ENCODE data around the gene NNMT. TPM values are rescaled to one million over a fixed set of nuclear protein-coding genes. Genes with fewer than 3 reads are reported as not detected.
A peak's percentile ranks its signal among the peaks of the same experiment; 100 is the strongest.

Gene NNMT
- total and polyA plus RNA-seq, 2 donors (not counting 3 experiments of a cell fraction or from before 2014, with no cell fraction given) = 330 to 454 TPM

- Histone ChIP-seq H4K20me1 (replicated peaks; ENCODE audit: control insufficient read depth, extremely low read depth, insufficient read depth, low read length) (no peaks in the 10 kb centered on the region), H2AFZ (ENCODE audit: low read depth, low read length) (no peak overlapping the region), H3K4me2 (ENCODE audit: insufficient read depth, low read length) (no peak overlapping the region), H3K9ac (replicated peaks; ENCODE audit: extremely low read depth, insufficient read depth, low read length) (no peak overlapping the region), H3K27me3 (ENCODE audit: control insufficient read depth in 2 of 2, insufficient read depth in 2 of 2, low read length in 2 of 2) (peaks cover 9 to 14% of the 10 kb centered on the region in 2 experiments), H3K4me3 (replicated peaks in 1 of 3; ENCODE audit: insufficient read depth in 1 of 3, low read depth in 1 of 3, low read length in 3 of 3) (no peak overlapping the region), H3K9me1 (replicated peaks; ENCODE audit: control insufficient read depth, extremely low read depth, insufficient read depth, low read length) (no peaks in the 10 kb centered on the region), H3K4me1 (ENCODE audit: control insufficient read depth, extremely low read depth, insufficient read depth, low read length) (no peaks in the 10 kb centered on the region), H3K27ac (ENCODE audit: insufficient read depth, low read depth, low read length) (no peak overlapping the region), H3K36me3 (ENCODE audit: control insufficient read depth in 2 of 2, extremely low read depth in 1 of 2, insufficient read depth in 2 of 2, low read length in 2 of 2) (no peaks in the 10 kb centered on the region), H3K9me3 (replicated peaks; ENCODE audit: control insufficient read depth, insufficient read depth, low read length) (no peaks in the 10 kb centered on the region), H3K79me2 (ENCODE audit: control insufficient read depth, insufficient read depth, low read length) (no peaks in the 10 kb centered on the region)
- dilution Hi-C loops (cut with MboI; ENCODE audit: extremely low pct_ligation_motif_present, low sequenced_read_pairs) = loop anchor here (25.0 kb wide), 1 partner anchor 226 kb away; no protein-coding TSS in a partner anchor
- POLR2A ChIA-PET = no interaction called here
- TF ChIP-seq CTCF (IDR thresholded peaks at IDR 0.05; ENCODE audit: extremely low read depth in 1 of 2, insufficient read depth in 1 of 2, low read depth in 1 of 2, low read length in 2 of 2) (peak; percentile 72 to 73), FOS (IDR thresholded peaks at IDR 0.05; ENCODE audit: borderline replicate concordance, insufficient read depth, low read length) (no peak), EZH2 (IDR thresholded peaks at IDR 0.05; ENCODE audit: borderline replicate concordance, low read depth, low read length, severe bottlenecking) (no peak), MAX (IDR thresholded peaks at IDR 0.05; ENCODE audit: insufficient read depth, insufficient read length) (no peak), GATA2 (IDR thresholded peaks at IDR 0.05; ENCODE audit: insufficient read depth, insufficient read length, low read depth, low read length) (no peak), POLR2A (IDR thresholded peaks at IDR 0.05; ENCODE audit: low read depth, low read length) (no peak), POLR2AphosphoS5 (IDR thresholded peaks at IDR 0.05; ENCODE audit: insufficient read depth, low read depth, low read length) (no peak), MYC (IDR thresholded peaks at IDR 0.05; ENCODE audit: low read depth, low read length) (no peak)
- peak; percentile 78 for FAIRE-seq
- peak; percentile 55 for DNase-seq (ENCODE audit: low read depth, low spot score)
- BruUV-seq (replicated peaks) = no TSS peak
- intact Hi-C loops (cut with micrococcal nuclease) = loop anchor here (1.0 kb wide), 2 partner anchors 367 to 457 kb away; no protein-coding TSS in a partner anchor
- CTCF ChIA-PET = interaction anchor here (0.6 to 11.9 kb wide), 24 partner anchors 14 to 464 kb away, joined by 3 to 539 read pairs (median 18); partner anchors contain the start of genes HTR3B and ZBTB16
Measured at GRCh38 chr11:114262681-114263512, 33.3 kb upstream of the NNMT start.

Data from endothelial cell of umbilical vein (primary cell).